ENCODE data around the gene PEX3.

GRCh38 chr6:143505537-143505936 is 54.9 kb downstream of the PEX3 start:
- TF ChIP-seq, protein P1, sequence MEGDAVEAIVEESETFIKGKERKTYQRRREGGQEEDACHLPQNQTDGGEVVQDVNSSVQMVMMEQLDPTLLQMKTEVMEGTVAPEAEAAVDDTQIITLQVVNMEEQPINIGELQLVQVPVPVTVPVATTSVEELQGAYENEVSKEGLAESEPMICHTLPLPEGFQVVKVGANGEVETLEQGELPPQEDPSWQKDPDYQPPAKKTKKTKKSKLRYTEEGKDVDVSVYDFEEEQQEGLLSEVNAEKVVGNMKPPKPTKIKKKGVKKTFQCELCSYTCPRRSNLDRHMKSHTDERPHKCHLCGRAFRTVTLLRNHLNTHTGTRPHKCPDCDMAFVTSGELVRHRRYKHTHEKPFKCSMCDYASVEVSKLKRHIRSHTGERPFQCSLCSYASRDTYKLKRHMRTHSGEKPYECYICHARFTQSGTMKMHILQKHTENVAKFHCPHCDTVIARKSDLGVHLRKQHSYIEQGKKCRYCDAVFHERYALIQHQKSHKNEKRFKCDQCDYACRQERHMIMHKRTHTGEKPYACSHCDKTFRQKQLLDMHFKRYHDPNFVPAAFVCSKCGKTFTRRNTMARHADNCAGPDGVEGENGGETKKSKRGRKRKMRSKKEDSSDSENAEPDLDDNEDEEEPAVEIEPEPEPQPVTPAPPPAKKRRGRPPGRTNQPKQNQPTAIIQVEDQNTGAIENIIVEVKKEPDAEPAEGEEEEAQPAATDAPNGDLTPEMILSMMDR (IDR thresholded peaks at IDR 0.05; ENCODE audit: low read depth, low read length): no peak
- TF ChIP-seq POLR2A (IDR thresholded peaks at IDR 0.05; ENCODE audit: extremely low read depth, insufficient read length) (no peak), MYC (IDR thresholded peaks at IDR 0.05; ENCODE audit: low read depth, low read length) (no peak), MAX (IDR thresholded peaks at IDR 0.05; ENCODE audit: low read depth, low read length) (no peak)
